NCI-H345 (cell line): Measurements from ENCODE around the gene DDX24.

Experiments
- DNase-seq: peaks from one replicate; lab custom pipeline; 2025; lab: John Stamatoyannopoulos, UW

DDX24 gene

DNA sequence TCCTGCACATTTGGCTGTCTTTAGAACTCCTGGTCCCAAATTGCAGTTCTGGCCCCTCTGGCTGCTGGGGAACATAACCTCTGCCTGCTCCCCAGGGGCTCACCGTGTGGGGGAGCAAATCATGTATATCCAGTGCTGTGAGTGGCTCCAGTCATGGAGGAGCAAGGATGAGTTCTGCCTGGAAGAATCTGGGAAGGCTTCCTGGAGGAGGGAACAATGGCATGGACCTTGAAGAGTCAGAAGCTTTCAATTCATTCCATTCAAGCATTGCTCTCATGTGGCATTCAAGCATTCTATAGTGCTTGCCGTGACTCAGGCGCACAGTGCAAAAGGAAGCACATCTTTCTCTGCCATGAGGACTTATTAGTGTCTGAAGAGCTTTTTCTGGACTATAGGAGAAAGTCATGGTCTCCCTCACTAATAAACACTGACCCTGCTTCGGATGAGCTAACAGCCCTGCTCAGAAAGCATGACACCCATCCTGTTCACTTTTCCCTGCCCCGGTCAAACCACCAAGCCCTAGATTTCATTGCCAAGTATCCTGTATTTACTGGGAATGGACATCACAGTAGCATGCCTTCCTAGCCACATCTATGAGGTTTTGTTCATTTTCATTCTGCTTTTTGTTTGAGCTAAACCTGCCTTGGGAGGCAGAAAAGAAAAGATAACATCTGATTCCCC, 33.0 kb upstream of the DDX24 start:
- no peak for DNase-seq

DNA sequence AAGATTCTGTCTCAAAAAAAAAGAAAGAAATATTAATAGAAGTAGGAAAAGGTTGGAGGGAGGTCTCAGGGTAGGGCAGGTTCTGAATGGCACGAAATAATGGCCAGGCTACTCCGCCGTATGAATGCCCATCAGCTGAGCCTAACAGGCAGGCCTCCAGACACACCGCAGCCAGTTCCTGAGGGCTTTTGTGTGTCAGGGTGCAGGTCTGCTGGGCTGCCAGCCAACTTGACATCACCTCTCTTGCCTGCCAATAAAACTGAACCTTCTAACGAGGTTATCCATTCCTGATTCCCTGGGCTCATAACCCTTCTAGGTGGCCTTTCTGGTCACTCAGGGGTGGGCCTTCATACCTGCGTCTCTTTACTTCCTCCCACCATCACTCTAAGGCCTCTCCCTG, 32.5 kb upstream of the DDX24 start:
- DNase-seq: no peak

DNA sequence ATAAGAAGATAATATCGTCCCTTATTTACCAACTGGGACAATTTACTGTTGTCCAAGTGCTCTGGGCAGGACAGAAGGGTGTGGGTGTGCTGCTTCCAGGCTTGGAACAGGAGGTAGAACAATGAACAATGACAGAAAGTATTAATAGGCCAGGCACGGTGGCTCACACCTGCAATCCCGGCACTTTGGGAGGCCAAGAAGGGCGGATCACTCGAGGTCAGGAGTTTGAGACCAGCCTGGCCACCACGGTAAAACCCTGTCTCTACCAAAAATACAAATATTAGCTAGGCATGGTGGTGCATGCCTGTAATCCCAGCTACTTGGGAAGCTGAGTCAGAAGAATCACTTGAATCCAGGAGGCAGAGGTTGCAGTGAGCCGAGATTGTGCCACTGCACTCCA, 32.1 kb upstream of the DDX24 start:
- DNase-seq: no peak

DNA sequence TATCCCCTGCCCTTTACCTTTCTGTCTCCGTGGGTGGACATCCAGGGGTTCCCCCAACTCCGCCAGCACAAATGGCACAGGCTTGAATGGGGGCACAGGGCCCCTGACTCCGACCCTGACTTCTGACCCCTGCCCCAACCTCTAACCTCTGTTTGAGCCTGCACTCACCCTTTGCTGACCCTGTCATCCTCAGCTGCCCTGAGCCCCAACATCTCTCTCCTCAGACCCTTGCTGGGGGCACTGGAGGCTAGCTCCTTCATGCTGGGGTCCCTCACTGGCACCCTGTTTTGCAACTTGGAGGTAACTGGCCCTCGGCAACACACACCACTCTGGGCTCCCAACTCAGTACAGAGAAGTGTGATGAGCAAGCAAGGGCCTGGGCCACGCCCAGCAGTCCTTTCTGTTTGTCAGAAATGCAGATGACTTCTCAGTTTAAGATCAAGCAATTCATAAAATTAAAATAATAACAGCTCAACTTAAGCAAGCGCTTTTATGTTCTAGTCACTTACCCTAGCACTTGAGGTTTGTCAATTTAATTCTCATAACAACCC, 31.6 kb upstream of the DDX24 start:
- no peak for DNase-seq

DNA sequence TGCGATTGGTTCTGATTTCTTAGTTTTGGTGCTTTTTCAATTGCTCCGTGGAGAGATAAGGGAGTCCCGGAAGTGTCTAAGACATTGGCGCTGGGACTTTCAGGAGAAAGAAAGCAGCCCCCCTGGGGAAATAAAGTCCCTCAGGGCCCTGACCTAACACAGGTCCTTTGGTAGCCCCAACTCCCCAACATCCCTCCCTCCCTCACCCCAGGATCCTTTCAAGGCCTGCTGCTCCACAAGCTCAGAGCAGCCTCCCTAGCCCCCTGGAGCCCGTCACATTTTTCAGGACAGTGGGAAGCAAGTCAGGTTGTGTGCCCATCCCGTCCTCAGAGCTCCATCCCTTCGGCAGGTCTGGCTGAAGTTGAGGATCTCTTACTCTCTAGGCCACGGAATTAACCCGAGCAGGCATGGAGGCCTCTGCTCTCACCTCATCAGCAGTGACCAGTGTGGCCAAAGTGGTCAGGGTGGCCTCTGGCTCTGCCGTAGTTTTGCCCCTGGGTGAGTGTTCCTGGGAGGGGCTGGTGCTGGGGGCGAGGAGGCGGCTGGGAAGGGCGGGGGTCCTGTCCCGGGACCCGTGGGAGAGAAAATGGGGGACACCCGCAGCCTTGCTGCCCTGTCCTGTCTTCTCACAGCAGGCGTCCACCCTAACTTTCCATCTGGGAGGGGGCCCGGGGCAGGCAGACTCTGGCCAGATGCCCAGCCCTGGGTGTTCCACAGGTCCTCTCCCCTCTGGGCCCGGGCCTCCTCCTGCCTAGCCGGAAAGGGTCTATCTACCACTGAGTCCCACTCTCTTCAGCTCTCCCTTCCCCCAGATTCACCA, 30.5 kb upstream of the DDX24 start:
- DNase-seq: no peak

DNA sequence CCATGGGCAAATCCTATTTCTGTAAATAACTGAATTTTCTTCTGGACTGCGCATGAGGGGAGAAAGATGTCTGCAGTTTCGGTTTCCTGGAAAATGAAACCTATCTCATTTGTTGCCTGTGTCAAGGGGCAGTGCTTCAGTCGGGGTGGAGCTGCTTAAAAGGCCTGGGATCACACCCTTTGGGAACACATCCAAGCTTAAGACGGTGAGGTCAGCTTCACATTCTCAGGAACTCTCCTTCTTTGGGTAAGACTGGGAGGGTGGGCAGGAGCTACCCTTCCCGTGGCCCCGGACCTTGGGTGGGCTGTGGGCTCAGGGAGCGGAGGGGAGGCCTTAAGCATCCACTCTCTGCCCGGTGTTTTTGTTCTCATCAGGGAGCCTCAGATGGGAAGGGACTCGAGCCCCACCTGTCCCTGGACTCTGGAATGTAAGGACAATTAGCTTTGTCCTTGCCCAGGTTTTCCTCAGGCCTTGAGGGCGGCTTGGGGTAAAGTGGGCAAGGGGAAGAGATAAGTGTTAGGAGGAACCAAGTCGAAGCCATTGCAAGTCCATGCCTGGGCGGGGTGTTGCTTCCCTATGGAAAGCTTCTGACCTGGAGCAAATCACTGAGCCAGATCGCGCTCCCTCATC, 29.7 kb upstream of the DDX24 start, which contains the start of gene IFI27:
TSS of gene IFI27 (plus strand) at position 185 of the 630 bp plus-strand sequence.
- DNase-seq: no peak

DNA sequence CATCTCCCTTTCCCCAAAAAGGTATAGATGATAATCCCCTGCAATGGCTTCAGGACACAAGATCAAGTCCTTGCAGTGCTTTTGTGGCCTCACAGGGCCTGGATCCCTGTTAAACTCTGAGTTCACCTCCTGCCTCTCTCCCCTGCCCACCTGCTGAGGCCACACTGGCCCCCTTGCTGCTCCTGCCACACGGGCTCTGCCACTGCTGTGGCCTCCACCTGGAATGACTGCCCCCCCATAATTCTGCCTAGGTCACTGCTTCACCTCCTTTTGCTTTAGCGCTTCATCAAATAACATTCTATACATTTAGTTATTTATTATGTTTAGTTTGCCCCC, 28.9 kb upstream of the DDX24 start:
- DNase-seq: no peak

DNA sequence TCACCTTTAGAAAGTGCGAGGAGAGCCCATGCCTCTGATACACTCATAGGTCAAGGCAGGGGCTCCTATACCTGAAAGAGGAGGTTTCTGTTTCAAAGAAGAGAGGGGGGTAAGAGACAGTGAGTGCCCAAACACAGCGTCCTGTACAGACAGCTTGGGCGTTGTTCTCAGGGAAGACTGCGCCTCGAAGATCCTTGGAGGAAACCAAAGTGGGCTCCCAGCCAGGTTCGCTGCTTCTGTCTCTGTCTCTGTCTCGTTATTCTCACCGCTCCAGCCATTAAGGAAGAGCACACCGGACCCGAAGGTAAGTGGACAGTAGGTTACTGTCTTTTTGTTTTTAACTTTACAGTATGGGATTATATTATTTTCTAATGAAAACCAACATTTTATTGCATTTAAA, 23.7 kb upstream of the DDX24 start:
- no peak for DNase-seq

DNA sequence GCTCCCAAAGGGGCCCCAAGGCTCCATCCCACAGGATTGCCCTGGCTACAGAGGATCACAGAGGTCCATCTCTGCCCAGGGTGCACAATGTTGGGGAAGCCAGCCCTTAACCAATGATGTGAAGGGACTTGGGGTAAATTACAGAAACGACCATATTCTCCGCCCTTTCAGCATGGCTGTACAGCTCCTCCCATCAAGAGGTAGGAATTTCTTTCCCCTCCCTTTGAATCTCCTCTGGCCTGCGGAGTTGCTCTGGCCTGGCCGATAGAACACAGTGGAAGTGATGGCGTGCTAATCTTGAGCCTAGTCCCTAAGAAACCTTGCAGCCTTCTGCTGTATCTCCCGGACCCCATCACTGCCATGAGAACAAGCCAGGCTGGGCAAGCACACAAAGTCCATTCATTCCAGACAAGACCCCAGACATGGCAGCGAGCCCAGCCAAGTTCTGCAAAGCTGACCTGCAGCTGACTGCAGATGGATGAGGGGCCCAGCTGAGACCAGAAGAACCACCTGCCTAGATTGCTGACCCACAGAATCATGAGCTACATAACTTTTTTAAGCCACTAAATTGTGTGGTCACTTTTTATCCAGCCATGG, 22.6 kb upstream of the DDX24 start:
- DNase-seq: no peak

DNA sequence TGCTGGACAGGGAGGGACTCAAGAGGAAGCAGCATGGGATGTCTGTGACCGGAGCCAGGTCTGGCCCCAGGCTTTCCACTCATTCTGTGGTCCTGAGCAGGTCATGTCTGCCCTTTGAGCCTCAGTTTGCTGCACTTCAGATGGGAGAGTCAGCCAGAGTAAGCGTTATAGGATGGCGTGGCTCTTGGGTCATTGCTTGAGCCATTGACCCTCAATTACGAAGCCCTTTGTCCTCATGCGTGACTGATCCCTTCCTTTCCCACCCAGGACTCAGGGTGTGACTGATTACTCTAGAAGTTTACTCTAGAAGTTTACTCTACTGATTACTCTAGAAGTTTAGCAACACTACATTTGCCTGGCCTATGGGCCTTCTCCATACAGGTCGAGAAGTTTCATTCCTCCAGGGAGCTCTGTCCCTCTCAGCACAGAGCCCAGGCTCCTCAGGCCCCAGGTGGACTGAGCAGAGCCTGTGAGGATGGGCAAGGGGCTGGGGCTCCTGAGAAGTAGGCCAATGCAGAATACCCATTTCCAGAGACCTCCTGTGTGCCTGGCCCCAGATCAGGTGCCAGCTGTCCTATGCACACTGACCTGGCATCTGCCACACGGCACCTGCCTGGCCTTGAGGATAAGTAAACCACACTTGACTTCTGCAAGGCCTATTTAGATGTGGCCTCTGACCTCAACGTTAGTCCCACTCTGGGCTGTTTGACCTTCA, 21.9 kb upstream of the DDX24 start:
- DNase-seq: no peak

DNA sequence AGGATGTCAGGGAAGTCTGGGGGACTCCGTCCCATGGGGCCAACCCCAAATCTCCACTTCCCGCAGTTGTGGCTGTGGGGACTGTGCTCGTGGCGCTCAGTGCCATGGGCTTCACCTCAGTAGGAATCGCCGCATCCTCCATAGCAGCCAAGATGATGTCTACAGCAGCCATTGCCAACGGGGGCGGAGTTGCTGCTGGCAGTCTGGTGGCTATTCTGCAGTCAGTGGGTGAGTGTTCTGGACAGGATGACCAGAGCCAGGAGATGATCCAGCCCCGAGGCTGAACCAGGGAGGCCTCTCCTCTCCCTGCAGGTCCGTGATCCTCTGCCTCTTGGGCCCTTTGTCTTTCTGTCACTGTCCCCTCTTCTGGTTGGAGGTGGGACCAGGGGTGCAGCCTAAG, 20.7 kb upstream of the DDX24 start:
- no peak for DNase-seq

DNA sequence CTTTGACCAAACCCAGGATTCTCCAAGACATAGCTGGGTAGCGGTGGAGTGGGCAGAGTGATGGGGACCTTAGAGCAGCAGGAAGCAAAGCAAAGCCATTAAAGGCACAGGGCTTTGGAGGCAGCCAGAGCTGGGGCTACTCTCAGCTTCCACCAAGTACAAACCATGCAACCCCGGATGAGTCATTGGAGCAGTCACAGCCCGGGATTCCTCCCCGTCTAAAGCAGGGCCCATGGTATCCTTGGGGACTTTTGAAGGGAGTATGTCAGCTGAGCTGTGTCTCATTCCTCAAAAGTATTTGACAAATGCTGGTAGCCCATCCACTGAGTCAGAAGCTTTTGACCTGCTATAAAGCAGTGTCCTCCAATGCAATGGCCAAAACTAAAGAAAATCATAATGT, 19.8 kb upstream of the DDX24 start:
- DNase-seq: no peak

DNA sequence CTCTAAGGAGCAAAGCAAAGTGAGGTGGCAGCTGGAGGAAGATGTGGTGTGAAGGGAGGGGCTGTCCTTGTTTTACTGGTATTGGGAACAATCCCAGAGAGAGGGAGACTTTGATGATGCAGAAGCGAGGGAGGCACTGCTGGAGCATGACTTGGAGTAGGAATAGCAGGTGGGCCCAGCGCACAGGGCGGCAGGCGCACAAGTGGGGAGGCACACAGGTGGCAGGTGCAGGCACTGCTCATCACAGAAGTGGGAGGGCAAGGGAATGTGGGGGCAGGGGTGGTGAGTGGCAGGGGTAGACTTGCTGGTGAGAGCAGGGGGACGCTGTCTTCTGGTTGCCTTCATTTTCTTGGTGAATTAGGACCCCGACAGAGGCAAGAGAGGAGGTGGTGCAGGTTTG, 18.0 kb upstream of the DDX24 start:
- DNase-seq: no peak

DNA sequence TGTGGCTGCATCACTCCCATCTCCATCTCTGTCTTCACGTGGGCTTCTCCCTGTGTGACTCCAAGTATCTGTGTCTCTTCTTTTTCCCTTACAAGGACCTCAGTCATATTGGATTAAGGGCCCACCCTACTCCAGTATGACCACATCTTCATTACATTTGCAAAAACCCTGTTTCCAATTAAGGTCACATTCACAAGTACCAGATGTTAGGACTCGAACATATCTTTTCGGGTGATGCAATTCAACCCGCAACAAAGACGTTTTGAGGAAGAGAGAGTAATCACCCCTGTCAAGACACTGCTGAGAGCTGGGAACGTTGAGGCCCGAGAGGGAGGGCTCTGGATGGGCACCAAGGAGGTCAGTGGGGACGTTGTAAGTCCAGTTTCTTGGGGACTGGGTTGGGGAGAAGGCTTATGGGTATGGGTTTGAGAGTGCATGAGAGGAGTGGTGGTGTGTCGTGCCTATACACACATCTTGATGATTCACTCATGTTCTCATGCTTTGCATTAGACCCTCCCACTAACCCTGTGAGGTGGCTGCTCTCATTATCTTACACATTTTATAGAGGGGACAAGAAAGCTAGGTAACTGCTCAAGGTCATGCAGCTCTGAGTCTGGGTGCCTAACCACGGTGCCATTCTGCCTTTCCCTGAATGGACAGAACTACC, 17.5 kb upstream of the DDX24 start:
- DNase-seq: no peak

DNA sequence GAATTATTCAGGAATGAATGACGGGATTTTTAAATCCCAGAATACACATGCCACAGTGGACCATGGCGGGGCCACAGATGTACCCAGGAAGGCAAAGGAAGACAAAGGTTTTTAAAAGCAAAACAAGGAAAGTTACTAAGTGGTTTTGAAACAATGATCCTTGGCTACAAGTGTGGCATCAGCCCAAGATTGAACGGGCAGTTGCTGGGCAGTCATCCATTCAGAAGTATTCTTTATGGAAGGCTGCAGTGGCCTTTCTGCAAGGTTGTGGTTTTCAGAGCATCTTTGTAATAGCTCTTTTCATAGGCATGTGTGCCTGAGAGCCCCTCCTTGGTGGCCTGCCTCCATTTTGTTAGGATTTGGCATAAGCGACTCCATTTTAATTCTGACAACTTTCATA, 16.1 kb upstream of the DDX24 start:
- no peak for DNase-seq

DNA sequence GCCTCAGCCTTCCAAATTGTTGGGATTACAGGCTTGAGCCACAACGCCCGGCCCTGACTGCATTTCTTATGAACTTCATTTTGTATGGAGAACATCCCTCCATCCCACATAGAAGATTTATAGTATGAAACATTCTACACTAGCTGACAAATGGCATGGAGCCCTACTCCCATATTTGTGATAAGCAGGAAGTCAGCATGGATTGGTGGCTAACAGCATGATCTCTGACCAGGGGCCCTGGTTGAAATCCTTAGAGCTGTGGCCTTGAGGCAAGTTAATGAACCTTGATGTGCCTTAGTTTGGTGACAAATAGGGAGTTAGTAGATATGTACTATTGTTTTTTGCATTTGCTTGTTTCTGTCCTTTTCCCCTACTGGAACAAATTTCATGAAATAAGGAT, 12.4 kb upstream of the DDX24 start:
- no peak for DNase-seq

DNA sequence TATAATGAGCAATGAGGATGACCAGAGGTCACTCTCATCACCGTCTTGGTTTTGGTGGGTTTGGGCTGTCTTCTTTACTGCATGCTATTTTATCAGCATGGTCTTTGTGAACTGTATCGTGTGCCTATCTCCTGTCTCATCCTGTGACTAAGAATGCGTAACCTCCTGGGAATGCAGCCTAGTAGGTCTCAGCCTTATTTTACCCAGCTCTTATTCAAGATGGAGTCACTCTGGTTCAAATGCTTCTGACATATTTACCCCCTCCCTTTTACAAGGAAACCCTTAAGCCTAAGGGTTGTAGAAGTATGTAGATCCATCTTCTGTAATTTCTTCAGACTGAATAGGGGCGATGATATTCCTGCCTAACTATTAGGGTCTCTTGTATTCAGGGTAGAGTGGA, 8.5 kb upstream of the DDX24 start:
- DNase-seq: no peak

DNA sequence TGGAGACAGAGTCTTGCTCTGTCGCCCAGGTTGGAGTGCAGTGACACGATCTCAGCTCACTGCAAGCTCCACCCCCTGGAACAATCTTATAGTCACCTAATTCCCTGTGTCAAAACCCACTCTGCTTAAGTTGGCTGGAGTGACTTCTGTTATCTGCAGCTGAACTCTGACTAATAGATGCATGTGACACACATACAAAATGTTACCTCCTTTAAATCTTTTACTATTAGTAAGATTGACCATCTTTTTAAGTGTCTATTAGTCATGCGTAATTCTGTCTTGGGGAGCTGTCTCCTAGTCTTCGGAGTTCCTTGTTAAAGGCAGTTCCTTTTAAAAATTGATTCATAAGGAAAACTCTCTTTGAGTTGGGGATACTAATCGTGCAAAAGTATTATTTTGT, 7.5 kb upstream of the DDX24 start:
- no peak for DNase-seq

DNA sequence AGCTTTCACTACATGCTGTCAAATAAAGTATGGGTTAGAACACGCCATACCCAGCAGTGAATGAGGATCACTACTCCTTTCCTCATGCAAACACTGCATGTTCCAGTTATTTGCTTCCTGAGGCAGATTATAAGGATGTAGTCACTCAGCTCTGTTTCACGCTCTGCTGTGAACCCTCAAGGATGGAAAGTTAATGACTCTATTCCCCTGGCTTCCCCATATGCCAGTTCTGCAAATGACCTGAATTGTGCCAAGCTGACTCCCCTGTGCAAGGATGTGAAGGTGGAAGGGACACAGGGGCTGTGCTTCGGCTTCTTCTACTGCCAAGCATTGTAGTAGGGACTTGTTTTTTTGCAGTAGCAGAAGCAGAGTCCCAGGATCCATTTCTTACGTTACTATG, 6.9 kb upstream of the DDX24 start:
- DNase-seq: no peak

DNA sequence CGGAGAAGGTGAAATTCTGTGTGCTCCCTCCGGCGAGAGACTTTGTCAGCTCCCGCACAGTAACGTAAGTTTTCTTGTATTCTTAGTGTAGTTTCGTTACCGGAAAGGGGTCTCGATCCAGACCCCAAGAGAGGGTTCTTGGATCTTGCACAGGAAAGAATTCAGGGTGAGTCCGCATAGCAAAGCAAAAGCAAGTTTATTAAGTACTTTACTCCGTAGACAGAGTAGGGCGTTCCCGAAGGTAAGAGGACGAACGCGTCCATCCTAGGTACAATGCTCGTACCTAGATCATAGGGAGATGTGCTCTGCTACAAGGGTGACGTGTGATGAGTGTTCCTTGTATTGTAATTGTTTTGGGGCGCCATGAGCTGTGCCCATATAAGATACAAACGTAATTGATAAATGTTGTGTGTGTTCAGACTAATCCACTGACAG, 401 bp upstream of the DDX24 start:
- DNase-seq: no peak

DNA sequence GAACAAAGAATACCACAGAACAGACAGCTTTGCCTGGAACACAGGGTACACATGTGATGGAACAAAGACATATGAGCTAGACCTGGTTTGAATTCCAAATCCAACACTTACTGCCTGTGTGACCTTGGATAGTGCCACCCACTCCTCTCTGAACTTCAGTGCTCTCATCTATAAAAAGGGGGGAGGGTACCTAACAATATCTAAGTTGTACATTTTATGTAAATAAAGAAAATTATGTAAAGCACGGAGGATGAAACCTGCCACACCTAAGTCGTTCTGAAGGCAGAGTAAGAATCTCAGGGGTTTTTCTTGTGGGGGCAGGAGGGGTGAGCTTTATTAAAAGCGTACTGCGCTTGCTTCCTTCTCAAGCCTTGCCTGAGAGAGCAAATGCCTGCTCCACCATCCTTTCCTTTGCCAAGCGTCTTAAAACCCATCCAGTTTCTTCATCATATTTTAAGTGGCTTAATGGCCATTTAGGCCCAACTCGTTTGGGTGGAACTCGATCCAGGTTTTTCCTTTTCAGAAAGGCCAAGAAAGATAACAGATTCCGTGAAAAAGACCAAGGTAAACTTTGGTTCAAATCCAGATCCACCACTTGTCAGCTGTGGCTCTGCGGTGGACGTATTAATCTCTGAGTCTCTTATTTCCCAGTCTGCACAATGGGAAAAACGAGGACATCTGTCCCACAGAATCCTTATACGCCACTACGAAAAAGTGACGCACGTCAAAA, 946 bp downstream of the DDX24 start:
- DNase-seq: no peak
